Vagina (tissue), 2 donors: ENCODE measurements around the gene TRIM24. TPM values are rescaled to one million over a fixed set of nuclear protein-coding genes. Genes with fewer than 3 reads are reported as not detected.

ENCODE experiments used
- DNase-seq, 2 donors: peaks; one replicate each; pipeline ENCODE4 v3.0.0-alpha.2; 2017; ENCODE audit errors: extremely low spot score in 2 of 2
- H3K27ac ChIP-seq: fragments of 200-600 bp; sonication (generic); one replicate; pipeline ENCODE4 v1.5.1; 2019
- H3K27me3 ChIP-seq: fragments of 200-600 bp; sonication (generic); one replicate; pipeline ENCODE4 v1.5.1; 2019
- H3K36me3 ChIP-seq, 2 donors: fragments of 200-600 bp; sonication (generic); one replicate each; pipeline ENCODE4 v1.5.1; 2017 to 2019
- H3K4me1 ChIP-seq: fragments of 200-600 bp; sonication (generic); one replicate; pipeline ENCODE4 v1.5.1; 2019
- H3K4me3 ChIP-seq, 2 donors: fragments of 200-600 bp; sonication (generic); 1 replicate in 1 of 2; 2 replicates in 1 of 2; pipeline ENCODE4 v1.5.1; 2016 to 2019
- H3K9me3 ChIP-seq: fragments of 200-600 bp; sonication (generic); one replicate; pipeline ENCODE4 v1.5.1; 2019
- POLR2A ChIP-seq, 2 donors: fragments of 450-650 bp; IDR thresholded peaks; one replicate each; pipeline ENCODE4 v1.6.1; 2017; ENCODE audit warnings: antibody characterized with exemption in 2 of 2, mild to moderate bottlenecking in 2 of 2, moderate library complexity in 2 of 2
- POLR2AphosphoS5 ChIP-seq, 2 donors: sonication (generic); formaldehyde crosslinking; IDR thresholded peaks; one replicate each; pipeline ENCODE4 v1.9.0; 2017; ENCODE audit warnings: antibody characterized with exemption in 2 of 2, mild to moderate bottlenecking in 2 of 2, low read depth in 1 of 2; ENCODE audit not compliant: insufficient read depth in 1 of 2
- intact Hi-C: fragments of 100-400 bp; cut with DNase I; formaldehyde crosslinking; loops from one replicate; pipeline ENCODE4 v1.15.1; 2023
- total RNA-seq: library from RNA; depleted of rRNA; stranded (reverse); fragments of >200 nt; gene quantifications from one replicate; pipeline ENCODE4 v1.2.3, GENCODE V29; 2016
- TF ChIP-seq, protein P1 (sequence below), 3 experiments: fragments of 450-650 bp in 2 of 3; fragments of 200-600 bp in 1 of 3; sonication (generic) in 1 of 3; IDR thresholded peaks; one replicate each; pipeline ENCODE4 v1.5.1; 2017 to 2019; ENCODE audit warnings: antibody characterized with exemption in 3 of 3, mild to moderate bottlenecking in 2 of 3, moderate library complexity in 2 of 3

Gene TRIM24
- total RNA-seq, 1 donor from 2014 or later, result 12.5 TPM

DNA sequence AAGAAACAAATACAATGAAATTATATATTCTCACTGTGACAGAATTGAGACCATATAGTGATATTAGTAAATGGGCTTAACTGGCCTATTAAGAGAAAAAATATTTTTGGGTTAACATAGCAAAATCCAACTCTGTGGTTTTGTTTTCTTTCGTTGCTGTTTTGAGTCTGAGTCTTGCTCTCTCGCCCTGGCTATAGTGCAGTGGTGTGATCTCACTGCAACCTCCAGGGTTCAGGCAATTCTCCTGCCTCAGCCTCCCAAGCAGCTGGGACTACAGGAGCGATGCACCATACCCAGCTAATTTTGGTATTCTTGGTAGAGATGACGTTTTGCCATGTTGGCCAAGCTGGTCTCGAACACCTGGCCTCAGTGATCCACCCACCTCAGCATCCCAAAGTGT lies 15.3 kb downstream of the TRIM24 start:
- H3K4me3 ChIP-seq, result no peak overlapping the region
- intact Hi-C loops, result no loop called here
- H3K9me3 ChIP-seq, result no peaks in the 10 kb centered on the region
- no peaks in the 10 kb centered on the region for H3K36me3 ChIP-seq
- H3K4me1 ChIP-seq, result no peaks in the 10 kb centered on the region
- no peaks in the 10 kb centered on the region for H3K27me3 ChIP-seq
- DNase-seq, result no peak
- TF ChIP-seq POLR2AphosphoS5 (IDR thresholded peaks at IDR 0.05; ENCODE audit: insufficient read depth in 1 of 2, low read depth in 1 of 2), result no peak
- TF ChIP-seq POLR2A (IDR thresholded peaks at IDR 0.05), result no peak
- TF ChIP-seq, protein P1, sequence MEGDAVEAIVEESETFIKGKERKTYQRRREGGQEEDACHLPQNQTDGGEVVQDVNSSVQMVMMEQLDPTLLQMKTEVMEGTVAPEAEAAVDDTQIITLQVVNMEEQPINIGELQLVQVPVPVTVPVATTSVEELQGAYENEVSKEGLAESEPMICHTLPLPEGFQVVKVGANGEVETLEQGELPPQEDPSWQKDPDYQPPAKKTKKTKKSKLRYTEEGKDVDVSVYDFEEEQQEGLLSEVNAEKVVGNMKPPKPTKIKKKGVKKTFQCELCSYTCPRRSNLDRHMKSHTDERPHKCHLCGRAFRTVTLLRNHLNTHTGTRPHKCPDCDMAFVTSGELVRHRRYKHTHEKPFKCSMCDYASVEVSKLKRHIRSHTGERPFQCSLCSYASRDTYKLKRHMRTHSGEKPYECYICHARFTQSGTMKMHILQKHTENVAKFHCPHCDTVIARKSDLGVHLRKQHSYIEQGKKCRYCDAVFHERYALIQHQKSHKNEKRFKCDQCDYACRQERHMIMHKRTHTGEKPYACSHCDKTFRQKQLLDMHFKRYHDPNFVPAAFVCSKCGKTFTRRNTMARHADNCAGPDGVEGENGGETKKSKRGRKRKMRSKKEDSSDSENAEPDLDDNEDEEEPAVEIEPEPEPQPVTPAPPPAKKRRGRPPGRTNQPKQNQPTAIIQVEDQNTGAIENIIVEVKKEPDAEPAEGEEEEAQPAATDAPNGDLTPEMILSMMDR (IDR thresholded peaks at IDR 0.05), result no peak
- no peak overlapping the region for H3K27ac ChIP-seq

DNA sequence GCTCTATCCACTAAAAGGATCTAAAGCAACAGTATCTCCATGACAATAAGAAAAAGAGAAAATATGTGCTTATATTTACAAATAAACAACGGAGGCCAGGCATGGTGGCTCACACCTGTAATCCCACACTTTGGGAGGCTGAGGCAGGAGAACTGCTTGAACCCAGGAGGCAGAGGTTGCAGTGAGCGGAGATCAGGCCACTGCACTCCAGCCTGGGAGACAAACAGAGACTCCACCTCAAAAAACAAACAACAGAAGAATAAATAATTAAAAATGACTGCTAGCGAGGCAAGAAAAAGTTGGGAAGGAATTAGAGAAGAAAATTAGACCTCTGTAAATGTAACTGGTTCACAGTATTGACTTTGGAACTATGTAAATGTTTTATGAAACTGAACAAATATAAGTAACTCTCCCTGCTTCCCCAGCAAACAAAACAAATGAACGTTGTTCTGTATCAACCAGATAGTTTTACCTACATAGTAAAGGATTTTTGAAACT lies 17.1 kb downstream of the TRIM24 start:
- Histone ChIP-seq H3K27ac (no peak overlapping the region), H3K4me3 (no peak overlapping the region), H3K27me3 (no peaks in the 10 kb centered on the region), H3K9me3 (no peaks in the 10 kb centered on the region), H3K4me1 (no peaks in the 10 kb centered on the region), H3K36me3 (no peaks in the 10 kb centered on the region)
- TF ChIP-seq POLR2A (IDR thresholded peaks at IDR 0.05) (no peak), POLR2AphosphoS5 (IDR thresholded peaks at IDR 0.05; ENCODE audit: insufficient read depth in 1 of 2, low read depth in 1 of 2) (no peak)
- TF ChIP-seq, protein P1 (IDR thresholded peaks at IDR 0.05), result no peak
- intact Hi-C loops, result no loop called here
- DNase-seq, result no peak

DNA sequence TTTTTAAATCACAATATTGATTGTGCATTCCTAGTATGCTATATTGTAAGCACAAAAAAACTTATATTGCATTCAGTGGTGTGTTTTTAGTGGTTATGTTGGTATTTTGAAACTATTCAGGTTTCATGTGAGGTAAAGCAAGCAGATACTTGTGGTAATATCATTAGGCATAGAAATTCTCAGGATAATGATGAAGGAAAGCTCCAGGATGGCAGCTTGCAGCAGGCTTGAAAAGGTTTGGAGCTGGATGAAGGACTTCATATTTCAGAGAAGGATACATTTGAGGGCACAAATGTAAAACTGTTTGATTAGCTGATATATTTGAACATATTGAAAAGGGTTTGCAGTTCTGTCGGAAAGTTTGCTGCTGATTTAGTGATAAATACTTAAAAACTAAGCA lies 17.5 kb downstream of the TRIM24 start:
- H3K27ac ChIP-seq, result no peak overlapping the region
- TF ChIP-seq, protein P1 (IDR thresholded peaks at IDR 0.05), result no peak
- TF ChIP-seq POLR2AphosphoS5 (IDR thresholded peaks at IDR 0.05; ENCODE audit: insufficient read depth in 1 of 2, low read depth in 1 of 2), result no peak
- H3K9me3 ChIP-seq, result no peaks in the 10 kb centered on the region
- no peak overlapping the region for H3K4me3 ChIP-seq
- no peaks in the 10 kb centered on the region for H3K36me3 ChIP-seq
- intact Hi-C loops, result no loop called here
- no peak for DNase-seq
- H3K27me3 ChIP-seq, result no peaks in the 10 kb centered on the region
- no peaks in the 10 kb centered on the region for H3K4me1 ChIP-seq

DNA sequence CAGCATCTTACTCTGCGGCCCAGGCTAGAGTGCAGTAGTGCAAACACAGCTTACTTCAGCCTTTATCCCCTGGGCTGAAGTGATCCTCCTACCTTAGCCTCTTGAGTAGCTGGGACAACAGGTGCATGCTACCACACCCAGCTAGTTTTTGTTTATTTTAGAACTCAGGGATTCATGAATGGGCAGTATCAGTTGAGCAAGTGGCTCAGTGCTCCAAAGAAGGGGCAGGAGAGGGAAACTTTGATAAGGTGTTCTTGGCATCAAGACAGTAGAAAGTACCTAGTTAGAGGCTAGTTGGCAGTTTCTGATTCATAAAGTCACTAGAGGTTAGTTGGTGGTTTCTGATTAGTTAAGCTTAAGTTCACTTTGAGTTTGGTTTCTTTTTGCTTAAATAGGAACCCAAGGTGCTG lies 18.4 kb downstream of the TRIM24 start:
- Histone ChIP-seq H3K36me3 (no peaks in the 10 kb centered on the region), H3K27ac (no peak overlapping the region), H3K9me3 (no peaks in the 10 kb centered on the region), H3K4me1 (no peaks in the 10 kb centered on the region), H3K27me3 (no peaks in the 10 kb centered on the region), H3K4me3 (no peak overlapping the region)
- TF ChIP-seq POLR2AphosphoS5 (IDR thresholded peaks at IDR 0.05; ENCODE audit: insufficient read depth in 1 of 2, low read depth in 1 of 2) (no peak), POLR2A (IDR thresholded peaks at IDR 0.05) (no peak)
- TF ChIP-seq, protein P1 (IDR thresholded peaks at IDR 0.05), result no peak
- DNase-seq, result no peak
- intact Hi-C loops, result no loop called here

DNA sequence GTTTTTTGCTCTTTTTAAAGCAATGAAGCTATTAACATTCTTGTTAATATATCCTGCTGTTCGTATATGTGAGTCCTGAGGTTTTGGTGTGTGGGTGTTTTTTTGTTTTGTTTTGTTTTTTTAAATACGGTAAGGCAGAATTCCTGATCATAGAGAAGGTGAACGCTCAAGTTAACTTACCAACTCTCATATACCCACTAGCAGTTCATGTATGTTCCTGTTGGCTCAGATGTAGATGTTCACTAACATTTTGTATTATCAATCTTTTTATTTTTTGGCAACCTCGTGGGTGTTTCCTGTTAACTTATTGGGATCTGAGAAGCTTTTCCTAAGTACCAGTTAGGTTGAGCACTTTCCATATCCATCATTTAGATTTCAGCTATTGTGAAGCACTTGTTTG lies 20.5 kb downstream of the TRIM24 start:
- Histone ChIP-seq H3K27ac (no peak overlapping the region), H3K27me3 (no peaks in the 10 kb centered on the region), H3K36me3 (no peaks in the 10 kb centered on the region), H3K4me3 (no peak overlapping the region), H3K4me1 (no peaks in the 10 kb centered on the region), H3K9me3 (no peaks in the 10 kb centered on the region)
- TF ChIP-seq POLR2AphosphoS5 (IDR thresholded peaks at IDR 0.05; ENCODE audit: insufficient read depth in 1 of 2, low read depth in 1 of 2), result no peak
- TF ChIP-seq, protein P1 (IDR thresholded peaks at IDR 0.05), result no peak
- no peak for TF ChIP-seq POLR2A (IDR thresholded peaks at IDR 0.05)
- intact Hi-C loops, result no loop called here
- no peak for DNase-seq
